Glutamatergic neuron (in vitro differentiated cells): ENCODE data around the gene PEX3. TPM values are rescaled to one million over a fixed set of nuclear protein-coding genes. Genes with fewer than 3 reads are reported as not detected.
"Not testable (repeated sequence)": the region's sequence is repeated elsewhere in the genome, so short reads cannot be mapped to it uniquely, and the experiment has no call there.

Source experiments
- DNase-seq: peaks from one replicate; pipeline ENCODE4 v3.0.0; 2022
- H3K27ac Mint-ChIP-seq: one replicate; pipeline ENCODE4 v1.8.0; 2020; ENCODE audit warnings: mild to moderate bottlenecking, mixed read lengths, inconsistent platforms; ENCODE audit not compliant: unreplicated experiment
- H3K27me3 Mint-ChIP-seq: one replicate; pipeline ENCODE4 v1.8.0; 2020; ENCODE audit warnings: mild to moderate bottlenecking, moderate library complexity, mixed read lengths, inconsistent platforms; ENCODE audit not compliant: unreplicated experiment
- H3K36me3 Mint-ChIP-seq: one replicate; pipeline ENCODE4 v1.8.0; 2020; ENCODE audit warnings: mild to moderate bottlenecking, mixed read lengths, inconsistent platforms; ENCODE audit not compliant: unreplicated experiment
- H3K4me1 Mint-ChIP-seq: one replicate; pipeline ENCODE4 v1.8.0; 2020; ENCODE audit warnings: mild to moderate bottlenecking, low read depth, mixed read lengths, inconsistent platforms; ENCODE audit not compliant: unreplicated experiment
- H3K4me3 Mint-ChIP-seq: one replicate; pipeline ENCODE4 v1.8.0; 2020; ENCODE audit warnings: mild to moderate bottlenecking, mixed read lengths, inconsistent platforms; ENCODE audit not compliant: unreplicated experiment
- H3K9me3 Mint-ChIP-seq: one replicate; pipeline ENCODE4 v1.8.0; 2020; ENCODE audit warnings: mild to moderate bottlenecking, moderate library complexity, mixed read lengths, inconsistent platforms; ENCODE audit not compliant: unreplicated experiment
- CTCF ChIP-seq: fragments of 200-600 bp; sonication (generic); IDR thresholded peaks from one replicate; pipeline ENCODE4 v1.5.0; 2021; ENCODE audit not compliant: partially characterized antibody, unreplicated experiment
- total RNA-seq: library from RNA; stranded (reverse); fragmentation: NEBNext Ultra II Directional; extraction: Animal tissue kit (Norgen Biotek cat#: 25700); gene quantifications from one replicate; pipeline ENCODE4 v1.2.1, GENCODE V29; 2021; ENCODE audit not compliant: unreplicated experiment

PEX3 gene
- total RNA-seq, 1 donor from 2014 or later: 12.0 TPM

GRCh38 chr6:143468026-143468425 lies 17.4 kb downstream of the PEX3 start:
- TF ChIP-seq CTCF: no peak
- Mint-ChIP-seq H3K27me3 (peaks cover 4% of the 10 kb centered on the region), H3K27ac (no peak overlapping the region), H3K36me3 (no peaks in the 10 kb centered on the region), H3K4me1 (no peaks in the 10 kb centered on the region), H3K4me3 (no peak overlapping the region), H3K9me3 (peaks cover 2% of the 10 kb centered on the region)
- no peak for DNase-seq

DNA sequence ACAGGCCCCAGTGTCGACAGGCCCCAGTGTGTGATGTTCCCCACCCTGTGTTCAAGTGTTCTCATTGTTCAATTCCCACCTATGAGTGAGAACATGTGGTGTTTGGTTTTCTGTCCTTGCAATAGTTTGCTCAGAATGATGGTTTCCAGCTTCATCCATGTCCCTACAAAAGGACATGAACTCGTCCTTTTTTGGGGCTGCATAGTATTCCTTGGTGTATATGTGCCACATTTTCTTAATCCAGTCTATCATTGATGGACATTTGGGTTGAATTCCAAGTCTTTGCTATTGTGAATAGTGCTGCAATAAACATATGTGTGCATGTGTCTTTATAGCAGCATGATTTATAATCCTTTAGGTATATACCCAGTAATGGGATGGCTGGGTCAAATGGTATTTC lies 18.2 kb downstream of the PEX3 start:
- not testable (repeated sequence) for H3K9me3 Mint-ChIP-seq, H3K36me3 Mint-ChIP-seq, H3K4me1 Mint-ChIP-seq, DNase-seq, H3K4me3 Mint-ChIP-seq, H3K27ac Mint-ChIP-seq, H3K27me3 Mint-ChIP-seq

DNA sequence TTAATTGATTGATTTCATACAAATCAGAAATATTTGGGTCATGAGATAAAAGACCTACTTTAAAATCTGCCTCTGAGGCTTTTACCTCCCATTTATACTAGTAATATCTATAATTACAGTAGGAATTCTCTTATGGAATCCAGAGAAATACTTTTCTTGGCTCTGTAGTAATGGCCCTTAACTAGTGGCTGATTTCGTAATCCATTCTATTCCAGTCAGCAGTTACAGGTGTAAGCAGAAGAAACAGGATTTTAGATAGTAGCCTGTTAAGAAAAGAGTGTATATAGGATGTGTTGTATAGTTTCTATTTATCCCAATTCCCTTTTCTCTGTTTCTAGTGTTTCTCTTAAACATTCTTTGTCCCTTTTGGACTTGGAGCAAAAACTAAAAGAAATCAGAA lies 21.2 kb downstream of the PEX3 start:
- H3K36me3 Mint-ChIP-seq: no peaks in the 10 kb centered on the region
- no peak for DNase-seq
- H3K27me3 Mint-ChIP-seq: peaks cover 4% of the 10 kb centered on the region
- no peak overlapping the region for H3K4me3 Mint-ChIP-seq
- no peak for TF ChIP-seq CTCF
- no peak overlapping the region for H3K27ac Mint-ChIP-seq
- H3K9me3 Mint-ChIP-seq: peaks cover 2% of the 10 kb centered on the region
- H3K4me1 Mint-ChIP-seq: no peaks in the 10 kb centered on the region

GRCh38 chr6:143476545-143476944 lies 25.9 kb downstream of the PEX3 start:
- TF ChIP-seq CTCF: no peak
- H3K36me3 Mint-ChIP-seq: no peaks in the 10 kb centered on the region
- no peaks in the 10 kb centered on the region for H3K9me3 Mint-ChIP-seq
- no peak overlapping the region for H3K4me3 Mint-ChIP-seq
- no peak overlapping the region for H3K27ac Mint-ChIP-seq
- no peak for DNase-seq
- no peaks in the 10 kb centered on the region for H3K4me1 Mint-ChIP-seq
- no peaks in the 10 kb centered on the region for H3K27me3 Mint-ChIP-seq

GRCh38 chr6:143478479-143479062 lies 28.0 kb downstream of the PEX3 start:
- Mint-ChIP-seq H3K27me3 (no peaks in the 10 kb centered on the region), H3K4me3 (no peak overlapping the region), H3K36me3 (no peaks in the 10 kb centered on the region), H3K9me3 (no peaks in the 10 kb centered on the region), H3K4me1 (no peaks in the 10 kb centered on the region), H3K27ac (no peak overlapping the region)
- no peak for DNase-seq
- TF ChIP-seq CTCF: no peak
